GM08714 (cell line): ENCODE measurements around the gene AIFM1.

Source experiments
- H3K4me3 ChIP-seq: fragments of 200-500 bp; sonication (Bioruptor generic); 2 replicates; pipeline ENCODE4 v1.5.1; 2014; ENCODE audit warnings: mild to moderate bottlenecking, low read length, inconsistent platforms
- ZNF274 ChIP-seq: IDR thresholded peaks from 2 replicates; pipeline ENCODE4 v1.6.1; 2012; ENCODE audit warnings: mild to moderate bottlenecking, low read depth, low read length

AIFM1 gene

DNA sequence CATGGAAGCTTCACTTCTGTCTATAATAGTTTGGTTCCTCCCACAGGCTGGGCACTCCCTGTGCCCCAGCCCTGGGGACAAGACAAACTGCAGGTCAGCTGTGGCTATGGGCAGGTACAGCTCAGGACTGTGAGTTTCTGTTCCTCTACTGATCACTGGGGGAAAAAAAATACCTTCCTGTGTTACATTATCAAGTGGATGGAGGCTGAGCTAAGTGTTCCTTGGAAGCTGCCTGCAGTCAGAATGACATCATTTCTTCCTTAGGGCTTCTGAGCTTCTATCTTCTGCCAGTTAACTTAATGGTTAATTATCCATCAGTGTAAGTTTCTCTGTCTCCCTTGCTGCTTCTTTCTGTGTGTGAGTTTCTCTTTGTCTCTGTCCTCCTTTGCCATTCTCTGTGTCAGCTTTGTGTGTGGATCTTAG lies 10.7 kb upstream of the AIFM1 start:
- no peak for TF ChIP-seq ZNF274
- H3K4me3 ChIP-seq = peak overlapping the region; percentile 8; the same call in 1 of the 2 replicates

DNA sequence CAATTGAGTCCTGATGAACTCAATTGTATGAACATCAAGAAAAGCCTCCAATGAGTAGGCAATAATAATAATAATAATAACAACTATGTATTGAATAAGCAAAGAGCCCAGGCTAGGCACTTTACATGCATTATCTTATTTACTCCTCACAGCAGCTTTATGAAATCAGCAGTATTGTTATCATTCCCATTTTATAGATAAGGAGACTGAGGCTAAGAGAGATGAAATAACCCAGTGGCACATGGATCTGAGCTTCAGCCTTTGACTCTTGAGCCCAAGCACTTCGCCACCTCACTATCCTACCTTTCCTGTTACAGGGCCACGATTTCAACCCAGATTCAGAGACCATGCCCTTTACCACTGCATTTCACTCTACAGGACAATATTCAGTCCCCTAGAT lies 9.3 kb upstream of the AIFM1 start:
- H3K4me3 ChIP-seq = no peak overlapping the region
- no peak for TF ChIP-seq ZNF274

DNA sequence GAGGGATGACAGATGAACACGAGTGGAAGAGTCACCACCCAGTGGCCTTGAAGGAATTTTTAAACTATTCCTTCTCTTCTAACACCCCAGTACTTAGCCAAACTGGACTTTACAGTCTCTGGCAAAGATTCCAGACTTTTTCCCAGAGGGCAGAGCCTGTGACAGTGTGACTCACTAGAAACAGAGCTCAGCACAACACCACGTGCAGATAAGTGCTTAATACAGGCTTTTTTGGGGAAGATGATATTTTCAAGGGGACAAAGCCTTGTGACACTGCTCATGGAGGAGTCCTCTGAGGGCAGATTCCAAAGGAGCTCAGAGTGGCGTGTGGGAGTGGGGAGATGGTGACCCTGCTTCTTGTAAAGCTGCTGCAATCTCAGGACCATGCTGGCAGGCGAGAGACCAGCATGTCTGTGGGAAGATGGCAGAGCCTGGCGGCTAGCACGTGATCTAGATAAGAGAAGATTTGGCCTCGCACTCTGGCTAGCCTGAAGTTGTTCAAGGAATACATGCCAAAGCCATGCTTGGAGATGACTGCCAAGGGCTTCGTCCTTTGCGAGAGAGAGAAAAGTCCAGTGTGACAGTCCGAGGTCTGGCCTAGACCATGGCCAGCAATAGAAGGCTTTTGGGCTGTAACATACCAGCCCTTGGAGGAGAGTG lies 8.5 kb upstream of the AIFM1 start:
- H3K4me3 ChIP-seq = peak overlapping the region; percentile 6; the same call in 1 of the 2 replicates
- TF ChIP-seq ZNF274 = no peak

DNA sequence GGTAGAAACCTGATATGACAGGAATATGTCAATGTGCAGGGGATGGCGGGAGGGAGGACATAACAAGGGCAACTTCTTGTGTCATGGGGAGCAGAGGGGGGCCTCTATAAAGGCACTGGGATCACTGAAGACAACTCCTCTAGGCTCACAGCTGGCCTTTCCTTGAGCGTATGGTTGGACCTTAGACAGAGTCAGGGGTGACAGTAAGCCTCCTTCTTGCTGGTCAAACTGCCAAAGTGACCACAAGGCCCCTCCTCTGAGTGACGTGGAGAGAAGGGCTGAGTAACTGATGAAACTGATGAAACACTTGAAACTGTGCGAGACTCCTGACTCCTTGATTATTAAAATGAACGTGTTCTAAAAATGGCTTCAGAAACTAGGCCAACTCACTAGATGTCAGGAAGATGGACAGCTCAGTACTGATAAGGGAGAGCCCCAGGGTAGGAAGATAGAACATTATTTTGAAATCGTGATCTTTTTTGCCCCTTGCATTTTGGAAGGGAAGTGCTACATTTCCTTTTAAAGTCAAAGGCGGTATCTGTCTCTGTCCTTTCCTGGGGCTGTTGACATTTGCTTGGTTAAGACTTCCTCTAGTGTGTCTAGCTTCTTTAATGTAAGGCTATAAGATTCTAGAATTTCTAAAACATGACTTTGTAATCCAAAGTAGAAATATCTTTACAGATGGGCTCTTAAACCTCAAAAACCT lies 7.7 kb upstream of the AIFM1 start:
- H3K4me3 ChIP-seq = peak overlapping the region; percentile 78; the same call in 1 of the 2 replicates

DNA sequence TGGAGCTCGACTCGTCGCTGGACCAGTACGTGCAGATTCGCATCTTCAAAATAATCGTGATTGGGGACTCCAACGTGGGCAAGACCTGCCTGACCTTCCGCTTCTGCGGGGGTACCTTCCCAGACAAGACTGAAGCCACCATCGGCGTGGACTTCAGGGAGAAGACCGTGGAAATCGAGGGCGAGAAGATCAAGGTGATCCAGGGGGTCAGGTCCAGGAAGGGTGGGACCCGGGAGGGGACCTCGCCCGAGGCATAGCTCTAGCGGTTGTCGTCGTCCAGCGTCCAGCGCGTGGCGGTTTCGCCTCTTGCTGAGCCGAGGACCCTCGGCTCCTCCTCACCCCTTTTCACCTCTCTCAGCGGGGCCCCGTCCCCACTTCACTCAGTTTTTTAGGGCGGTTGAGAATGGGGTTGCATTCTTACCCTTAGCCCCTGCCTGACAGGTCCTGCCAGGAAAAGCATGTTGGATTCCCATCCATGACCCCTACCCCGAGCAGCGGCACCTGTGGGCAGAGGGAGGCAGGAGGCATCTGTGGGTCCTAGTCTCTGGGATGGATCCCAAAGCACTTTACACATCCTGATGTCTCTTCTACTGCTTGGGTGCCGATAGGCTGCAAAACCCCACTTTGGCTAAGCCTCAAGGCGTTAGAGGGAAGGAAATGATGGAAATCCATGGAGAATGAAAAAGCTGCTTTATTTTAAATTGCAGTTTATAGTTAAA lies 6.6 kb upstream of the AIFM1 start:
- H3K4me3 ChIP-seq = peak overlapping the region; percentile 78; the same call in 1 of the 2 replicates
- no peak for TF ChIP-seq ZNF274

More for the DNA sequence above, 7.7 kb upstream of the AIFM1 start:
- no peak for TF ChIP-seq ZNF274

DNA sequence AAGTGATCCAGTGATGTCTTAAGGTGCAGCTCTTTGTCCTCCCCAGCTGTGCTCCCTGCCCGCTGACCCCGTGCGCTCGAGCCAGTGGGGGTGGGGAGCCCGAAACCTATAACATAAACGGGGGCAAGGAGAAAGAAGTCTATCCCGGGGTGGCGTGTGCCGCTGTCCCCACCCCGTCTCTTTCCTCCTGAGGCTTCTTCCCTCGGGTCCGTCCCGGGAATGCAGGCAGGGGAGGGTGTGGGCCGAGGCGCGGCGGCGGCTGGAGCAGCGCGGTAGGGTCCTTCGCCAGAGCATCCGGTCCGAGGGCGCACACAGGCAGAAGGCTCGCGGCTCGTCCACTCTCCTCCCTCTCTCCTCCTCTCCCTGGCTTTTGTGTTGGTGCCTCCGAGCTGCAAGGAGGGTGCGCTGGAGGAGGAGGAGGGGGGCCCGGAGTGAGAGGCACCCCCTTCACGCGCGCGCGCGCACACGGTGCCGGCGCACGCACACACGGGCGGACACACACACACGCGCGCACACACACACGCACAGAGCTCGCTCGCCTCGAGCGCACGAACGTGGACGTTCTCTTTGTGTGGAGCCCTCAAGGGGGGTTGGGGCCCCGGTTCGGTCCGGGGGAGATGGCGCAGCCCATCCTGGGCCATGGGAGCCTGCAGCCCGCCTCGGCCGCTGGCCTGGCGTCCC lies 5.9 kb upstream of the AIFM1 start, which contains the start of gene RAB33A:
Gene RAB33A (plus strand): TSS at position 517 of the 681 bp plus-strand sequence. CDS start 101 bp downstream, at position 618.
- no peak for TF ChIP-seq ZNF274

DNA sequence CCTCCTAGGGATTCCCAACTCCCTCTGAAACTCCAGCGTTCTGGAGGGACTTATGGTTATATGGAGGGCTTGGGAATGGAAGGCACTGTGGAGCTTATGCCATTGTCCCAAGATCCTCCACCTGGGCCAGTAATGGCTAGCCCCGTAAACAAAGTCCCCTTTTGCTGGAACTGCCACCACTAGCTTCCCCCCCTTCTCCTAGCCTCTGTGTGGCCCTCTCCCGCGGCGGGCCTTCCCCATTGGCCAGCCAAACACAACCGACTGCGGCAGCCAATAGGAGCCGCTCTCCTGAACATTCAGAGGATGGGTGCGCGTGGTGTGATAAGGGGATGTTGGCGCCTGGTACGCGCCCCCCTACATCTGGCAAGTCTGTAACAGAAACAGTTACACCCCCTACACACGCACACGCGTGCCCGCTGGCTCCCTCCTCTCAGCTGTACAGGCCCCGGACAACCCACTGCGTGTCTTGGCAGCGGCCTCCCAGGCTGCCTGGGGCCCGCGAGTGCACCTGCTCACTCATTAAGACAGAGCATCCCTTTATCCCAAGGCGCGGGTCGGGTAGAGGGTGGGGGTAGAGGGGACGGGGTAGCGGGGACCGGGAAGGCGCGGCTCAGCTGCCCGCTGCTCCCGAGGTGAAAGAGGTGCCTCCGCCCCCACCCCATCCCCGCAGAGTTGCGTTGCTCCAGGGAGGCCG lies 5.3 kb upstream of the AIFM1 start:
- no peak for TF ChIP-seq ZNF274
- peak overlapping the region; percentile 78; the same call in 1 of the 2 replicates for H3K4me3 ChIP-seq

More for the DNA sequence above, 5.9 kb upstream of the AIFM1 start, which contains the start of gene RAB33A:
- peak within 1 kb of the TSS; percentile 78; the same call in 1 of the 2 replicates for H3K4me3 ChIP-seq

DNA sequence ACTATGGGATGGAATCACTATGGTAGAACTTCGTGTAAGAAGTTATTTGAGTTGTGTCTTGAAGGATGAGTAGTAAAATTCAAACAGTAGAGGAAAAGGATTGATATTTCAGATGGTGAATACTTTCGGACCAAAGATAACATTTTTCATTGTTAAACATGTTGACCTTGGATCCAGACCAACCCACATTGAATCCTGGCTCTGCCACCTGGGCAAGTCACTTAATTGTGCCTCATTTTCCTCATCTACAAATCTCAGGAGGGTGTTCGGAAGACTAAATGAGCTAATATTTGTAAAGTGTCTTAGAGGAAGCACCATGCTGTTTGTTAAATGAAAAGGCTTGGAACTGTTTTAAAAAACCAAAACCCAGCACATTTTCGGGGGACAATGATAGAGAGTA lies 1.4 kb upstream of the AIFM1 start:
- no peak overlapping the region; the same call in 1 of the 2 replicates for H3K4me3 ChIP-seq
- TF ChIP-seq ZNF274 = no peak

DNA sequence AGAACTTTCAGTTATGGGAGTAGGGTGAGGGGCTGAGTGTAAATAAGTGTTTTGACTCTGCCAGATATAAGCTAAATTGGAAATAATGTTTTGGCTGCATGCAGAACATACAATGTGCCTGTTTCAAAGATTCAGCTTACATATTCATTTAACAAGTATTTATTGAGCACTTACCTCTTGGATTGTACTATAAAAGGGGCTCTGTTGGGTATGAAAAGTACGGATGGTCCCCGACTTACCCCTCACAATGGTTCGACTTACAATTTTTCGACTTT lies 799 bp upstream of the AIFM1 start:
- peak overlapping the region; percentile 96 for H3K4me3 ChIP-seq
- no peak for TF ChIP-seq ZNF274

DNA sequence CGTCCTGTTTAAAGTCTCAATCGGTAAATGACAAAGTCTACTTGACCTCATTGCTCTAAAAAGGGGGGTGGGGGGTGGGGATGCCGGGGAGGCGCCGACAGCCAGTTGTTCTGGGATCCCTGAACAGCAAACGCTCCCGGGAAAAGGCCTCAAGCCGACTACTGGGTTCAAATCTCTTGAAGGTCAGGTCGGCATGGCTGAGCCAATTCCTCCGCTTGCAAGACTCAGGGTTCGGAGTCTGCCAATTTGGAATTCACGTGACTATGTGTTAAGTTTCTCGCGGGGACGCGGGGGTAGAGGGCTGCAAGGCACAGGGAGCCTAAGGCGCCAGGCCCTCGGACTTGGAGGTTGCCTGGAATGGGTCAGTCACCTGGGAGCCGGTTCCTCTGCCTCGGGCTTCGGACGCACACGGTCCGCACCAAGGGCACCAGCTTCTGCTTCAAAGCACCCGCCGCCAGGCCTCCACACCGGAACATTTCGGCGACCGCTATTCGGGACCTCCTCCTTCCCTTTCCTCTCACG lies 399 bp downstream of the AIFM1 start:
- no peak for TF ChIP-seq ZNF274
- peak overlapping the region; percentile 89 for H3K4me3 ChIP-seq

DNA sequence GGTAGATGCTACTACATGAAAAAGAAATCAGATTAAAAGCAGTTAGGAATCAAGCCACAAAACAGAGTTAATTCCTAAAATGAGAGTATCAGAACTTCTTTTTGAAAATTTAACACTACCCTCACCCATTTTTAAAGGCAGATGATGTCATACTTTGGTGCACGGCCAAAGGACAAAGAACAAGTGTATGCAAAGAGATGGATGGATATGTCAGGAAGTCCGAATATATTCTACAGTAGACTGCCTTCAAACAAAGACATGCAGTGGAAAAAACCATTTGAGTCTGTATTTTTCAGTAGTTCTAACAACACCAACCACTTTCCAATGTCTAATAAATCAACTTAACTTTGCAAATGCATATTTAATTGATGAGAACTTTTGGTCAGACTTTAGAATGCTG lies 2.2 kb downstream of the AIFM1 start:
- no peak for TF ChIP-seq ZNF274
- no peak overlapping the region for H3K4me3 ChIP-seq

DNA sequence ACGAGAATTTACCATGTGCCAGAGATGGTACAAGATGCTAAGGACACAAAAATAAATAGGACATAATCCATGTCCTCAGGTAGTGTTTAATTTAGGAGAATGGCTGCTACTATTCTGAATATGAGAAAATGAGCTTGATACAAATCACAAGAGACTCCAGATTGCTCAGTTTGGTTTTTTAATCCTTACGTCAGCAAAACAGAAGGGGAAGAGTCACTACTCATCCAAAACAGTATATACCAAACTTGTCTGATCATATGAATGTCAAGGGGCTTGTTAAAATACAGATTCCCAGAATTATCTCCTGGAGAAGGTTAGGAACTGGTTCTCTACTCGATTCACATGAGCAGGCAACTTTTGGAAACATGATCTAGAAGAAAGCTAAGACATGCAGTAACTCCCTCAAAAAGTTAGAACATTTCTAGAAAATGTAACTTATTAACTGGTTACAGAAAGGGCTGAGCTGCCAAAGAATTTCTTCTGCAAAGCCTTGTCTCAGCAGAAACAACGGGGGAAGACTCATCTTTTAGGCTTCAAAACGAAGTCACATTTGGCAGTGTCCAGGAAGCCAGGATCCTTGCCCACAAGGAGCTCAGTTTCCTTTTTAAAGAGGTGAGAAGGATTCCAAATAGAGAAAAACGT lies 3.4 kb downstream of the AIFM1 start:
- TF ChIP-seq ZNF274 = no peak
- H3K4me3 ChIP-seq = no peak overlapping the region

DNA sequence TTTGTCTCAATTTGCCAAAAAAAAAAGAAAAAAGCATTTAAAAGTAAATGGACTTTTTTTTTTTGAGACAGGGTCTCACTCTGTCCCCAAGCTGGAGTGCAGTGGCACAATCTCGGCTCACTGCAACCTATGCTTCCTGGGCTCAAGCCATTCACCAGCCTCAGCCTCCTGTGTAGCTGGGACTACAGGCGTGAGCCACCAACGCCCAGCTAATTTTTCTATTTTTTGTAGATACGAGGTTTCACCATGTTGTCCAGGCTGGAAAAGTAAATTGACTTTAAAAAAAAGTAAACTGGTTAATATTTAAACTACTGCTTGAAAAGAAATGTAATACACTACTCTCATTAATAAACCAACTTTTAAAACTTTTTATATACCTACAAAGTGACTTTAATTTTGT lies 5.9 kb downstream of the AIFM1 start:
- no peak for TF ChIP-seq ZNF274

DNA sequence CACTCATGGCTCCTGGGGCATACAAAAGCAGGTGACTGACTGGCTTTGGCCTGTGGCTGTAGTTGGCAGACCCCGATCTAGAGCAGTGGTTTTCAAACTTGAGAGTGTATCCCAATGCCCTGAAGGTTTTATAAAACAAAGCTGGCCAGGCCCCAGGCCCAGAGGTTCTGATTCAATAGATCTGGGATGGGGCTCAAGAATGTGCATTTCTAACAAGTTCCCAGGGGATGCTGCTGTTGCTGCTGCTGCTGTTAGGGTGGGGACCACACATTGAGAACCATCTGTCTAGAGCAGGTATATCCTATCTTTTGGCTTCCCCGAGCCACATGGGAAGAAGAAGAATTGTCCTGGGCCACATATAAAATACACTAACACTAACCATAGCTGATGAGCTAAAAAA lies 7.3 kb downstream of the AIFM1 start:
- no peak overlapping the region for H3K4me3 ChIP-seq
- TF ChIP-seq ZNF274 = no peak

More for the DNA sequence above, 5.9 kb downstream of the AIFM1 start:
- no peak overlapping the region for H3K4me3 ChIP-seq
